Progenitor cell of endocrine pancreas (in vitro differentiated cells): ENCODE results near the gene MTAP. TPM values are rescaled to one million over a fixed set of nuclear protein-coding genes. Genes with fewer than 3 reads are reported as not detected.

Experiments
- DNase-seq: peaks from one replicate; pipeline ENCODE4 v3.0.0; 2021; ENCODE audit warnings: low spot score; ENCODE audit not compliant: unreplicated experiment
- H3K27ac Mint-ChIP-seq: 2 replicates; pipeline ENCODE4 v1.8.0; 2021; ENCODE audit warnings: mild to moderate bottlenecking, moderate library complexity, mixed read lengths
- H3K27me3 Mint-ChIP-seq: 2 replicates; pipeline ENCODE4 v1.8.0; 2021; ENCODE audit warnings: mixed read lengths
- H3K36me3 Mint-ChIP-seq: 2 replicates; pipeline ENCODE4 v1.8.0; 2022; ENCODE audit warnings: mixed read lengths; ENCODE audit not compliant: insufficient read depth
- H3K4me1 Mint-ChIP-seq: 2 replicates; pipeline ENCODE4 v1.8.0; 2021; ENCODE audit warnings: low read depth, mixed read lengths
- H3K4me3 Mint-ChIP-seq: 2 replicates; pipeline ENCODE4 v1.8.0; 2021; ENCODE audit warnings: low read depth, mild to moderate bottlenecking, moderate library complexity, mixed read lengths
- H3K9me3 Mint-ChIP-seq: 2 replicates; pipeline ENCODE4 v1.8.0; 2021; ENCODE audit warnings: low read depth, mixed read lengths
- total RNA-seq: library from RNA; stranded (reverse); gene quantifications from 2 replicates; pipeline ENCODE4 v1.2.1, GENCODE V29; 2021
- TF ChIP-seq, protein P1 (sequence below): fragments of 200-600 bp; sonication (generic); IDR thresholded peaks from one replicate; pipeline ENCODE4 v1.5.0; 2021; ENCODE audit warnings: antibody characterized with exemption, mild to moderate bottlenecking; ENCODE audit not compliant: unreplicated experiment

MTAP gene
- total RNA-seq, 1 donor from 2014 or later, result 73.4 TPM

- Mint-ChIP-seq H3K4me1 (no peaks in the 10 kb centered on the region), H3K4me3 (no peak overlapping the region), H3K9me3 (no peaks in the 10 kb centered on the region), H3K36me3 (no peaks in the 10 kb centered on the region), H3K27me3 (peaks cover 96% of the 10 kb centered on the region), H3K27ac (no peak overlapping the region)
- no peak for DNase-seq
- TF ChIP-seq, protein P1, sequence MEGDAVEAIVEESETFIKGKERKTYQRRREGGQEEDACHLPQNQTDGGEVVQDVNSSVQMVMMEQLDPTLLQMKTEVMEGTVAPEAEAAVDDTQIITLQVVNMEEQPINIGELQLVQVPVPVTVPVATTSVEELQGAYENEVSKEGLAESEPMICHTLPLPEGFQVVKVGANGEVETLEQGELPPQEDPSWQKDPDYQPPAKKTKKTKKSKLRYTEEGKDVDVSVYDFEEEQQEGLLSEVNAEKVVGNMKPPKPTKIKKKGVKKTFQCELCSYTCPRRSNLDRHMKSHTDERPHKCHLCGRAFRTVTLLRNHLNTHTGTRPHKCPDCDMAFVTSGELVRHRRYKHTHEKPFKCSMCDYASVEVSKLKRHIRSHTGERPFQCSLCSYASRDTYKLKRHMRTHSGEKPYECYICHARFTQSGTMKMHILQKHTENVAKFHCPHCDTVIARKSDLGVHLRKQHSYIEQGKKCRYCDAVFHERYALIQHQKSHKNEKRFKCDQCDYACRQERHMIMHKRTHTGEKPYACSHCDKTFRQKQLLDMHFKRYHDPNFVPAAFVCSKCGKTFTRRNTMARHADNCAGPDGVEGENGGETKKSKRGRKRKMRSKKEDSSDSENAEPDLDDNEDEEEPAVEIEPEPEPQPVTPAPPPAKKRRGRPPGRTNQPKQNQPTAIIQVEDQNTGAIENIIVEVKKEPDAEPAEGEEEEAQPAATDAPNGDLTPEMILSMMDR, result no peak
Measured at GRCh38 chr9:21983561-21983935, 181.1 kb downstream of the MTAP start.

DNA sequence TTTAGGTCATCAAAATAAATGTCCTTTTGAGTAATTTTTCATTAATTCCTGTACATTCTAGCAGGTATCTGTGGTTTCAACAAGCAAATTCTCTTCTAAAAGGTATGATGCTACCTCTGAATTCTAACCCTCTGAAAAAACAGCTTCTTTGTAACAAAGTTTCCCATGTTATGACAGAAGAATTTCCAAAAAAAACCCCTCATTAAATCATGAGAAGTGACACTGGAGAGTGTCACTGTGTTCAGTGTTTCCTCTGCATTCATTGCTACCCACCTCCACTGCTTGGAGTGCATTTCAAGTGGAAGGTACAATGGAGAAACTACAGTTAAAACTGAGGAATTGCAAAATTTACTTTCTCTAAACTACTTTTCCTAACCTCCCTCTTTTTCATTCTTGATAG is 181.7 kb downstream of the MTAP start:
- Mint-ChIP-seq H3K9me3 (no peaks in the 10 kb centered on the region), H3K4me3 (no peak overlapping the region), H3K27ac (no peak overlapping the region), H3K4me1 (no peaks in the 10 kb centered on the region), H3K27me3 (peaks cover 96% of the 10 kb centered on the region), H3K36me3 (no peaks in the 10 kb centered on the region)
- no peak for DNase-seq
- TF ChIP-seq, protein P1, result no peak

DNA sequence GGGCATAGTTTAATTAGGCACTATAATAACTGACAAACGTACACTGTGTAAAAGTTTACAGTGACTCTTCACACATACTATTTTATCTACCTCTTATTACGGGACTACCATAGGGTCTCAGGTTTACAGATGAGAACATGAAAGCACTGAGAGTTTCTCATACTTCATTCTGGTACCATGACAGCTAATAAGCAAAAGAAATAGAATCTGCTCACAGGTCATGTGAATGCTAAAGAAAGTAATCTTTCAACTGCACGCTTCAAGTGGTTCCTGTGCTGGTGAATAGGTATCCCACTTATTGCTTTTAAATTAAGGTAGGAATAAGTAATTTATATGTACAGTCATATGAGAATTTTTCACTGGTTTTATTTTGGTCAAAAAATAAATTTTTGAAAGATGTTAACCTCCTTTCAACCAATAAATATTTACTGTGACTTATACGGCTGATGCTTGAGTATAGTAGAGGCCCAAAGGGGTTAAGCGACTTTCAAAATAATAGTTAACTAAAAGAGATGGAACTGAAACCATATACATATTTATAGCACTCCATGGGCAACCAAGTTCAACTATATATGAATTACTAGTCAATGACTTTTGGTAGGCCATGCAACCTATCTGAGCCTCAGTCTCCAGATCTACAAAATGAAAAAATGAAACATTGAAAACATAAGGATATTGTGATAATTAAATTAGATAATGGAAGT is 183.7 kb downstream of the MTAP start:
- Mint-ChIP-seq H3K27me3 (peaks cover 98% of the 10 kb centered on the region), H3K27ac (no peak overlapping the region), H3K36me3 (no peaks in the 10 kb centered on the region), H3K4me3 (no peak overlapping the region), H3K4me1 (no peaks in the 10 kb centered on the region), H3K9me3 (no peaks in the 10 kb centered on the region)
- TF ChIP-seq, protein P1, result no peak
- DNase-seq, result no peak

Other genes starting within 250 kb of the MTAP start
- not detected in 2 replicates for gene CDKN2A, start 191.8 kb downstream of the MTAP start, total RNA-seq
- gene CDKN2B-AS1, start 192.2 kb downstream of the MTAP start, total RNA-seq, result not detected in 2 replicates
- gene CDKN2B, start 206.7 kb downstream of the MTAP start, total RNA-seq, result 1.2 and 3.9 TPM in 2 replicates